Embryonic facial prominence (tissue), 1 donor: Measurements from ENCODE around the gene KRTAP21-3.
"Not testable (repeated sequence)": the region's sequence is repeated elsewhere in the genome, so short reads cannot be mapped to it uniquely, and the experiment has no call there.

Experiments
- DNase-seq: peaks from one replicate; pipeline ENCODE4 v3.0.0-alpha.2; 2016; ENCODE audit errors: extremely low spot score

Gene KRTAP21-3

GRCh38 chr21:30718239-30718909, at the start of gene KRTAP21-3:
Gene KRTAP21-3, minus strand, starts transcription at chr21:30718777. Its CDS starts 18 bp downstream, at chr21:30718759.
- DNase-seq: no peak

- DNase-seq: no peak
Observed at GRCh38 chr21:30760776-30761175, 42.2 kb upstream of the KRTAP21-3 start.

GRCh38 chr21:30758306-30758705, 39.7 kb upstream of the KRTAP21-3 start:
- DNase-seq: no peak

GRCh38 chr21:30755328-30755727, 36.8 kb upstream of the KRTAP21-3 start, which contains the start of gene KRTAP21-1:
Gene KRTAP21-1, minus strand, starts transcription at chr21:30755428. Its CDS starts 50 bp downstream, at chr21:30755378.
- not testable (repeated sequence) for DNase-seq

- DNase-seq: no peak
Observed at GRCh38 chr21:30747159-30747558, 28.6 kb upstream of the KRTAP21-3 start, which contains the start of gene KRTAP21-2. Gene KRTAP21-2, minus strand, starts transcription at chr21:30747259. Its CDS starts 57 bp downstream, at chr21:30747202.

- no peak for DNase-seq
Observed at GRCh38 chr21:30740462-30740861, 21.9 kb upstream of the KRTAP21-3 start.

- no peak for DNase-seq
Observed at GRCh38 chr21:30733026-30733425, 14.4 kb upstream of the KRTAP21-3 start.

GRCh38 chr21:30726726-30727125, 8.1 kb upstream of the KRTAP21-3 start:
- DNase-seq: no peak

GRCh38 chr21:30719401-30719800, 824 bp upstream of the KRTAP21-3 start:
- DNase-seq: no peak

- DNase-seq: no peak
Observed at GRCh38 chr21:30717105-30717504, 1.5 kb downstream of the KRTAP21-3 start.

- DNase-seq: no peak
Observed at GRCh38 chr21:30714946-30715345, 3.6 kb downstream of the KRTAP21-3 start.

- no peak for DNase-seq
Observed at GRCh38 chr21:30714456-30714855, 4.1 kb downstream of the KRTAP21-3 start.

GRCh38 chr21:30713766-30714165, 4.8 kb downstream of the KRTAP21-3 start:
- DNase-seq: no peak

GRCh38 chr21:30710499-30710898, 8.1 kb downstream of the KRTAP21-3 start:
- no peak for DNase-seq

GRCh38 chr21:30707409-30707808, 11.2 kb downstream of the KRTAP21-3 start:
- DNase-seq: no peak

GRCh38 chr21:30695956-30696355, 22.6 kb downstream of the KRTAP21-3 start:
- DNase-seq: no peak

- DNase-seq: no peak
Observed at GRCh38 chr21:30689822-30690221, 28.8 kb downstream of the KRTAP21-3 start.

- no peak for DNase-seq
Observed at GRCh38 chr21:30684506-30684905, 34.1 kb downstream of the KRTAP21-3 start.

- no peak for DNase-seq
Observed at GRCh38 chr21:30680586-30680985, 38.0 kb downstream of the KRTAP21-3 start.

- no peak for DNase-seq
Observed at GRCh38 chr21:30676737-30677136, 41.8 kb downstream of the KRTAP21-3 start.

GRCh38 chr21:30674312-30674711, 44.3 kb downstream of the KRTAP21-3 start:
- DNase-seq: no peak

- no peak for DNase-seq
Observed at GRCh38 chr21:30672985-30673650, 45.5 kb downstream of the KRTAP21-3 start.

GRCh38 chr21:30668776-30669175, 49.8 kb downstream of the KRTAP21-3 start:
- no peak for DNase-seq
